ENCODE results near the gene FBXO46.

FBXO46 gene

GRCh38 chr19:45765702-45766295, 35.1 kb upstream of the FBXO46 start:
- H3K4me3 ChIP-seq (ENCODE audit: low read depth, low read length): no peak overlapping the region
- TF ChIP-seq CTCF (IDR thresholded peaks at IDR 0.05; ENCODE audit: low read depth, low read length): no peak

GRCh38 chr19:45764945-45765701, 34.4 kb upstream of the FBXO46 start:
- no peak overlapping the region for H3K4me3 ChIP-seq (ENCODE audit: low read depth, low read length)

GRCh38 chr19:45764475-45764874, 33.8 kb upstream of the FBXO46 start:
- TF ChIP-seq CTCF (IDR thresholded peaks at IDR 0.05; ENCODE audit: low read depth, low read length): no peak

More at GRCh38 chr19:45764945-45765701, 34.4 kb upstream of the FBXO46 start:
- no peak for TF ChIP-seq CTCF (IDR thresholded peaks at IDR 0.05; ENCODE audit: low read depth, low read length)

GRCh38 chr19:45763691-45764294, 33.1 kb upstream of the FBXO46 start:
- H3K4me3 ChIP-seq (ENCODE audit: low read depth, low read length): no peak overlapping the region
- no peak for TF ChIP-seq CTCF (IDR thresholded peaks at IDR 0.05; ENCODE audit: low read depth, low read length)

More at GRCh38 chr19:45764475-45764874, 33.8 kb upstream of the FBXO46 start:
- H3K4me3 ChIP-seq (ENCODE audit: low read depth, low read length): no peak overlapping the region

GRCh38 chr19:45762870-45763631, 32.4 kb upstream of the FBXO46 start:
- no peak for TF ChIP-seq CTCF (IDR thresholded peaks at IDR 0.05; ENCODE audit: low read depth, low read length)
- H3K4me3 ChIP-seq (ENCODE audit: low read depth, low read length): no peak overlapping the region

- TF ChIP-seq CTCF (IDR thresholded peaks at IDR 0.05; ENCODE audit: low read depth, low read length): no peak
- H3K4me3 ChIP-seq (ENCODE audit: low read depth, low read length): no peak overlapping the region
Observed at GRCh38 chr19:45761714-45762113, 31.0 kb upstream of the FBXO46 start.
